HepG2 (cell line): Measurements from ENCODE around the gene SIRT7. TPM values are rescaled to one million over a fixed set of nuclear protein-coding genes. Genes with fewer than 3 reads are reported as not detected.

ENCODE experiments used
- CBX2 ChIP-seq, 2 experiments: fragments of 200-600 bp in 1 of 2; sonication (generic); formaldehyde crosslinking in 1 of 2; IDR thresholded peaks; 2 replicates each; pipeline versions ENCODE4 v1.7.0 to v1.8.1; 2018 to 2022; ENCODE audit warnings: low read depth in 2 of 2, low read length in 1 of 2, mild to moderate bottlenecking in 1 of 2, missing genetic modification reagents in 1 of 2
- CHCHD3 ChIP-seq: sonication (generic); formaldehyde crosslinking; IDR thresholded peaks from 2 replicates; pipeline ENCODE4 v1.8.0; 2022; ENCODE audit warnings: mild to moderate bottlenecking, missing genetic modification reagents, moderate library complexity
- MXI1 ChIP-seq: IDR thresholded peaks from 3 replicates; pipeline ENCODE4 v1.6.1; 2012; ENCODE audit warnings: low read depth, low read length, inconsistent platforms, borderline replicate concordance
- NONO ChIP-seq, 2 experiments: fragments of 450-650 bp in 1 of 2; sonication (generic) in 1 of 2; formaldehyde crosslinking in 1 of 2; IDR thresholded peaks in 1 of 2; conservative IDR thresholded peaks in 1 of 2; 2 replicates each; pipeline versions ENCODE4 v1.6.1 to v1.8.0; 2017 to 2022; ENCODE audit warnings: mild to moderate bottlenecking in 1 of 2, missing genetic modification reagents in 1 of 2, moderate library complexity in 1 of 2
- SMAD9 ChIP-seq: sonication (generic); formaldehyde crosslinking; IDR thresholded peaks from 2 replicates; pipeline ENCODE4 v1.5.1; 2020; ENCODE audit warnings: mild to moderate bottlenecking, missing genetic modification reagents
- SP2 ChIP-seq: sonication (generic); formaldehyde crosslinking; IDR thresholded peaks from 2 replicates; pipeline ENCODE4 v1.5.1; 2020; ENCODE audit warnings: mild to moderate bottlenecking, missing genetic modification reagents
- TGIF2 ChIP-seq: IDR thresholded peaks from 2 replicates; pipeline ENCODE4 v1.6.1; 2016; ENCODE audit warnings: control low read depth, missing compliant biosample characterization
- ZNF362 ChIP-seq: sonication (generic); formaldehyde crosslinking; IDR thresholded peaks from 2 replicates; pipeline ENCODE4 v1.4.0; 2020; ENCODE audit warnings: missing genetic modification reagents, mild to moderate bottlenecking, borderline replicate concordance
- ZNF484 ChIP-seq: sonication (generic); formaldehyde crosslinking; IDR thresholded peaks from 2 replicates; pipeline ENCODE4 v1.5.1; 2020; ENCODE audit warnings: mild to moderate bottlenecking, low read depth, missing genetic modification reagents, borderline replicate concordance
- ZNF576 ChIP-seq: sonication (generic); formaldehyde crosslinking; IDR thresholded peaks from 2 replicates; pipeline ENCODE4 v1.4.0; 2020; ENCODE audit warnings: mild to moderate bottlenecking, missing genetic modification reagents
- ZNF678 ChIP-seq: sonication (generic); formaldehyde crosslinking; IDR thresholded peaks from 2 replicates; pipeline ENCODE4 v1.4.0; 2020; ENCODE audit warnings: mild to moderate bottlenecking, missing genetic modification reagents
- ZNF703 ChIP-seq: sonication (generic); formaldehyde crosslinking; IDR thresholded peaks from 2 replicates; pipeline ENCODE4 v1.5.1; 2020; ENCODE audit warnings: missing genetic modification reagents, mild to moderate bottlenecking, moderate library complexity, borderline replicate concordance
- ZNF790 ChIP-seq: sonication (generic); formaldehyde crosslinking; IDR thresholded peaks from 2 replicates; pipeline ENCODE4 v1.8.0; 2022; ENCODE audit warnings: missing genetic modification reagents, mild to moderate bottlenecking, borderline replicate concordance
- polyA plus RNA-seq, 8 experiments: library from polyadenylated mRNA; depleted of rRNA in 3 of 8; stranded (reverse) in 7 of 8; unstranded in 1 of 8; fragments of >200 nt; fragmentation: Illumina TruSeq in 4 of 8; extraction: Trizol in 4 of 8; gene quantifications; 2 replicates each; pipeline versions ENCODE4 v1.2.1 to v1.2.3, GENCODE V29; 2011 to 2016; ENCODE audit warnings: low read depth in 4 of 8, missing spikeins in 1 of 8, mixed read lengths in 1 of 8; ENCODE audit not compliant: insufficient read depth in 1 of 8
- total RNA-seq, 5 experiments: library from RNA; depleted of rRNA; stranded (reverse); fragments of >200 nt; fragmentation: Illumina TruSeq; extraction: Trizol; gene quantifications; 2 replicates each; pipeline ENCODE4 v1.2.3, GENCODE V29; 2016; ENCODE audit warnings: low read depth in 1 of 5
- TF ChIP-seq, protein P1 (sequence below): IDR thresholded peaks from 2 replicates; pipeline ENCODE4 v1.6.1; 2016; ENCODE audit warnings: low read depth, borderline replicate concordance
- TF ChIP-seq, protein P2 (sequence below): sonication (generic); formaldehyde crosslinking; IDR thresholded peaks from 2 replicates; pipeline ENCODE4 v1.4.0; 2020; ENCODE audit warnings: mild to moderate bottlenecking, missing genetic modification reagents, borderline replicate concordance
- TF ChIP-seq, protein P3 (sequence below): fragments of 450-650 bp; IDR thresholded peaks from 2 replicates; pipeline ENCODE4 v1.6.1; 2017
- TF ChIP-seq, protein P4 (sequence below): IDR thresholded peaks from 2 replicates; pipeline ENCODE4 v1.6.1; 2018; ENCODE audit warnings: missing genetic modification reagents, mild to moderate bottlenecking, missing compliant biosample characterization

Gene SIRT7
- total and polyA plus RNA-seq, 2 of the 13 experiments (the other 11 are each of a cell fraction or from before 2014, with no cell fraction given), result 8.3 to 24.8 TPM

DNA sequence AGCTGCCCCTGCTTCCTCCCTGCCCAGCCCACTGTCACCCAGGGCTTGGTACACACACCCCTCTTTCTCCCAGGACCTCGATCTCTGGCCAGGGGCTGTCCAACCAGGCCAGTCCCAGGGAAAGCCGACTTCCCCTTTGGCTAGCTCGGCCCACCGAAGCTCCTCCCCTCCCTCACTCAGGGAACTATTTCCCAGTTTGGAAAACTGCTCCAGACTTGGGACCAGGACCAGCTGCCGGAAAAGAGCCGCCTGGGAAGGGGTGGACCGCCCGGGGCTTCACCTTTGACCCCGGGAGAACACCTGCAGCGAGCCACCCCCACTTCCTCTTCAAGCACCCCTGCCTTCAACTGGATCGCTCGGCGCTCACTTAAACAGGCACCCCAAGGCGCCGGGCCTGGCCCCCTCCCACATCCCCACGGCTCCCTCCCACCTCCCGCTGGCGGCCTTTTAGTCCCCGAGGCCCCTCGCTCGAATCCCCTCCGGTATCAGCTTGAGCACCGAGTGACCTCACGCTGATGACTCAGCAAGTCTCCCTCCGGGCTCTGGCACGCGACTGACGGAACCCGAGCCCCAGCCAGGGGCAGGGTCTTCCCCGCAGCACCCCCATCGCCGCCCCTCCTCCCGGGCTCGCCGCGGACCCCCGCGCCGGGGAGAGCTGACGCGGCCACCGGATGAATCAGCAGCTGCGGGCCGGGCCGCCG lies 8.6 kb upstream of the SIRT7 start (continued):
- TF ChIP-seq SP2 (CRISPR knock-in tag) (no peak), ZNF703 (CRISPR knock-in tag) (peak; percentile 27; the same call in 1 of the 2 replicates), CHCHD3 (CRISPR knock-in tag) (no peak), ZNF576 (peak; percentile 76; the same call in 1 of the 2 replicates), CBX2 (IDR thresholded peaks at IDR 0.05; ENCODE audit: low read depth, low read length) (no peak), CBX2 (CRISPR knock-in tag; IDR thresholded peaks at IDR 0.05; ENCODE audit: low read depth) (no peak), NONO (IDR thresholded peaks at IDR 0.05) (no peak), NONO (CRISPR knock-in tag; conservative IDR thresholded peaks at IDR 0.05) (peak; percentile 63), ZNF362 (CRISPR knock-in tag) (no peak), ZNF484 (CRISPR knock-in tag) (no peak), MXI1 (peak; percentile 86; the same call in 1 of the 3 replicates), TGIF2 (CRISPR knock-in tag) (peak; percentile 92), ZNF678 (no peak), ZNF790 (no peak), SMAD9 (CRISPR knock-in tag) (no peak)
- TF ChIP-seq, protein P1, sequence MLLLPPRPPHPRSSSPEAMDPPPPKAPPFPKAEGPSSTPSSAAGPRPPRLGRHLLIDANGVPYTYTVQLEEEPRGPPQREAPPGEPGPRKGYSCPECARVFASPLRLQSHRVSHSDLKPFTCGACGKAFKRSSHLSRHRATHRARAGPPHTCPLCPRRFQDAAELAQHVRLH (CRISPR knock-in tag), result no peak
- TF ChIP-seq, protein P2, sequence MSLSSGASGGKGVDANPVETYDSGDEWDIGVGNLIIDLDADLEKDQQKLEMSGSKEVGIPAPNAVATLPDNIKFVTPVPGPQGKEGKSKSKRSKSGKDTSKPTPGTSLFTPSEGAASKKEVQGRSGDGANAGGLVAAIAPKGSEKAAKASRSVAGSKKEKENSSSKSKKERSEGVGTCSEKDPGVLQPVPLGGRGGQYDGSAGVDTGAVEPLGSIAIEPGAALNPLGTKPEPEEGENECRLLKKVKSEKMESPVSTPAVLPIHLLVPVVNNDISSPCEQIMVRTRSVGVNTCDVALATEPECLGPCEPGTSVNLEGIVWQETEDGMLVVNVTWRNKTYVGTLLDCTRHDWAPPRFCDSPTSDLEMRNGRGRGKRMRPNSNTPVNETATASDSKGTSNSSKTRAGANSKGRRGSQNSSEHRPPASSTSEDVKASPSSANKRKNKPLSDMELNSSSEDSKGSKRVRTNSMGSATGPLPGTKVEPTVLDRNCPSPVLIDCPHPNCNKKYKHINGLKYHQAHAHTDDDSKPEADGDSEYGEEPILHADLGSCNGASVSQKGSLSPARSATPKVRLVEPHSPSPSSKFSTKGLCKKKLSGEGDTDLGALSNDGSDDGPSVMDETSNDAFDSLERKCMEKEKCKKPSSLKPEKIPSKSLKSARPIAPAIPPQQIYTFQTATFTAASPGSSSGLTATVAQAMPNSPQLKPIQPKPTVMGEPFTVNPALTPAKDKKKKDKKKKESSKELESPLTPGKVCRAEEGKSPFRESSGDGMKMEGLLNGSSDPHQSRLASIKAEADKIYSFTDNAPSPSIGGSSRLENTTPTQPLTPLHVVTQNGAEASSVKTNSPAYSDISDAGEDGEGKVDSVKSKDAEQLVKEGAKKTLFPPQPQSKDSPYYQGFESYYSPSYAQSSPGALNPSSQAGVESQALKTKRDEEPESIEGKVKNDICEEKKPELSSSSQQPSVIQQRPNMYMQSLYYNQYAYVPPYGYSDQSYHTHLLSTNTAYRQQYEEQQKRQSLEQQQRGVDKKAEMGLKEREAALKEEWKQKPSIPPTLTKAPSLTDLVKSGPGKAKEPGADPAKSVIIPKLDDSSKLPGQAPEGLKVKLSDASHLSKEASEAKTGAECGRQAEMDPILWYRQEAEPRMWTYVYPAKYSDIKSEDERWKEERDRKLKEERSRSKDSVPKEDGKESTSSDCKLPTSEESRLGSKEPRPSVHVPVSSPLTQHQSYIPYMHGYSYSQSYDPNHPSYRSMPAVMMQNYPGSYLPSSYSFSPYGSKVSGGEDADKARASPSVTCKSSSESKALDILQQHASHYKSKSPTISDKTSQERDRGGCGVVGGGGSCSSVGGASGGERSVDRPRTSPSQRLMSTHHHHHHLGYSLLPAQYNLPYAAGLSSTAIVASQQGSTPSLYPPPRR (CRISPR knock-in tag), result peak; percentile 65
- TF ChIP-seq, protein P3, sequence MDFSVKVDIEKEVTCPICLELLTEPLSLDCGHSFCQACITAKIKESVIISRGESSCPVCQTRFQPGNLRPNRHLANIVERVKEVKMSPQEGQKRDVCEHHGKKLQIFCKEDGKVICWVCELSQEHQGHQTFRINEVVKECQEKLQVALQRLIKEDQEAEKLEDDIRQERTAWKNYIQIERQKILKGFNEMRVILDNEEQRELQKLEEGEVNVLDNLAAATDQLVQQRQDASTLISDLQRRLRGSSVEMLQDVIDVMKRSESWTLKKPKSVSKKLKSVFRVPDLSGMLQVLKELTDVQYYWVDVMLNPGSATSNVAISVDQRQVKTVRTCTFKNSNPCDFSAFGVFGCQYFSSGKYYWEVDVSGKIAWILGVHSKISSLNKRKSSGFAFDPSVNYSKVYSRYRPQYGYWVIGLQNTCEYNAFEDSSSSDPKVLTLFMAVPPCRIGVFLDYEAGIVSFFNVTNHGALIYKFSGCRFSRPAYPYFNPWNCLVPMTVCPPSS, result no peak
- TF ChIP-seq, protein P4, sequence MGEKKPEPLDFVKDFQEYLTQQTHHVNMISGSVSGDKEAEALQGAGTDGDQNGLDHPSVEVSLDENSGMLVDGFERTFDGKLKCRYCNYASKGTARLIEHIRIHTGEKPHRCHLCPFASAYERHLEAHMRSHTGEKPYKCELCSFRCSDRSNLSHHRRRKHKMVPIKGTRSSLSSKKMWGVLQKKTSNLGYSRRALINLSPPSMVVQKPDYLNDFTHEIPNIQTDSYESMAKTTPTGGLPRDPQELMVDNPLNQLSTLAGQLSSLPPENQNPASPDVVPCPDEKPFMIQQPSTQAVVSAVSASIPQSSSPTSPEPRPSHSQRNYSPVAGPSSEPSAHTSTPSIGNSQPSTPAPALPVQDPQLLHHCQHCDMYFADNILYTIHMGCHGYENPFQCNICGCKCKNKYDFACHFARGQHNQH (CRISPR knock-in tag), result no peak; the same call in 1 of the 2 replicates
